GM18499 (cell line): ENCODE results near the gene DDX3Y.

Experiments used
- ATAC-seq: cut with Tn5 transposase; IDR thresholded peaks from one replicate; pipeline ENCODE4 v1.9.1; 2021; ENCODE audit warnings: moderate number of reproducible peaks; ENCODE audit not compliant: insufficient read depth, unreplicated experiment

The DDX3Y gene

GRCh38 chrY:12904618-12905516 is at the start of gene DDX3Y:
Gene DDX3Y, plus strand, starts transcription at chrY:12904868. Its CDS starts 69 bp downstream, at chrY:12904937.
- ATAC-seq, result no peak

GRCh38 chrY:12855791-12856275 is 48.8 kb upstream of the DDX3Y start:
- no peak for ATAC-seq

DNA sequence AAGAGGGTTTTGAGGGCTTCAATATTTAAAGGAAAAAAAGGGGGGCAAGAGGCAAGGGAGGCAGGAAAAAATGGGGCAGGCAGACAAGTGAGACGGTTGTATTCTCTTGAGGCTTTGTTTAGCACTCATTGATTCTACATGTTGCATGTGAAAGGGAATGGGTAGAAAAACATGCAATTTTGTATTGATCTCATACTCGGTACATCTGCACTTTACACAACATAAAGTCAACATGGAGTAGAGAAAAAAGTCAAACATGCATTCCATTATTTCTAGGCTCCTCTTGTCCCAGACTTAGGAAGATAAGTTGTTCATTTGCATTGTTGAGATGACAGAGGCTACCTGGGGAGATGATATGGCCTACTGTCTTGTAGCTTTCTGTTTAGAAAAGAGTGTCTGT is 36.7 kb upstream of the DDX3Y start:
- no peak for ATAC-seq

DNA sequence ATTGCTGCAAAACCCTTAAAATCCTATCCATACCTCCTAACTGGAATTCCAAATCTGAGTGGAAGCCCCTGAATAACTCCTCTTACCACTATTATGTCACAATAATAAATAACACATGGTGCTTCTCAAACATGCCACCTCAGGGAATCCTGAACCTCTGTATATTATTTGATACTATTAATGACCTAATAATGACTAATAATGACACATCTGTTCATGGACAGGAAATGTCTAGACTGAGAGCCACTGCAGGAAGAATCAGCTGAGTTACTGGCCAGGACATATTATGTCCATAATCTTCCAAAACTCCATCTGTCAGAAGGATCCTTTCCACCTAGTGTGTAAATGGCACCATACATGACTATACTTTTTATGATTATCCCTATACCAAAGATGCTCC is 7.7 kb upstream of the DDX3Y start:
- ATAC-seq, result no peak

- no peak for ATAC-seq
Observed at GRCh38 chrY:12898604-12899003, 6.1 kb upstream of the DDX3Y start.

GRCh38 chrY:12905517-12905872 is 827 bp downstream of the DDX3Y start:
- ATAC-seq, result no peak

DNA sequence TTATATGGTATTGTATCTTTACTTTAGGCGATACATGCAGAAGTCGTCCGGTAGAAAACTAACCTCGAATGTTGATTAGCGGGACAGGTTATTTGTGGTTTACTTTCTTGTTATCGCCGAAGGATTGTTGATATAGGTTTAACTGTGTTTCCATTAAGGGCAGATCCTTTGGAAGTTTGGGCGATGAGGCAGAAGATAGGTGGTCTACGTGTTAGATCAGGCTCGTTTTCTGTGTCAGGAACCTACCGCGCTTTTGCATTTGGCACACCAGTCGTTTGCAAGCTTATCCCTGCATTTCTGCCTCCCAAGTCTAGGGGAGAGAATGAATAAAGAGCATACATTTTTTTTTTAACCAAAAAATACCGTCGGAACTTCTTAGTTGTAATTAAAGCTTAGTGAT is 1.2 kb downstream of the DDX3Y start:
- ATAC-seq, result no peak

GRCh38 chrY:12913541-12913940 is 8.9 kb downstream of the DDX3Y start:
- ATAC-seq, result no peak

GRCh38 chrY:12928043-12928442 is 23.4 kb downstream of the DDX3Y start:
- ATAC-seq, result no peak

DNA sequence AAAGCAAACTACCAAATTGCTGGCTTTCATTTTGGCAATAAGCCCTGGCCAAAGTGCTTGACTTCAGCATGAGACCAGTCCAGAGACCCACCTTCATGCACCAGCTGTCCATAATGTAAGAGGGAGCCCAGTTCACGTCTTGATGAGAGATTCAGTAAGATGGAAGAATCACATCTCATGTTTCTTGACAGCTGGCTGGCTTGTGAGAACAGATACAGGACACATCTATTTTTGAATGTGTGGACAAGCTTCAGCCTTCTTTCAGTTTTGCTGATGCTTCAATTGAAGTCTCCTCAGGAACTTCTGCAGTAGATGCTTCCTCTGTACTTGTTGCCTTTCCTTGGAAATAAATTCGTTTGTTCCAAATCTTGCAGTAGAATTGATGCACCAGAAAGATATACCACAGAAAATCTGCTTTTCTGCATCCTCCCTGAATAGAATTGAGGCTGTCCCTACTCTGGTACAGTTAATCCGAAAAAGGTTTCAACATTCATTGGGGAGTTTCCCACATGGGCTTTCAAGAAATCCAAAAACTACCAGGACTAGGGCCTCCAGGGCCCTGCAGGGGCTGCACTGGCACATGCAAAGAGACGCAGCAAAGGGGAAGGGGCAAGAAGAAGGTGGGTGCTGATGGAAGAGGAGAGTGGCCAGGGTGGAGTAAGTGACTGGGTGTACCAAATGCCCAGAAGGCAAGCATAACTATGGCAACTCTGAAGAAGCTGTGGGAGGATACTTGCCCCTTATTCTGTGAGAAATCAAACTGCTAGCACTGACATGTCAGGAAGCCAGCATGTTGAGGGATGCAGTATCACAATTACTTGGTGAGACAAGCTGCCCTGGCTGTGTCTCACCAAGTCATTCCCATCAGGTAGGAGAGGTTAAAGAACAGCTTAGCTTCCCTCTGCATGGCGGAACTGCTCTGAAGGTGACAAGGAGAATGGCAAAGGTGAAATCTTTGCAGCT is 37.3 kb downstream of the DDX3Y start:
- ATAC-seq, result no peak
